Retinal pigment epithelial cell (primary cell): ENCODE measurements around the gene WWOX.

ENCODE experiments used
- DNase-seq: peaks from one replicate; pipeline ENCODE4 v3.0.0-alpha.2; 2010; ENCODE audit warnings: low read depth
- H3K4me3 ChIP-seq: 2 replicates; pipeline ENCODE4 v1.5.1; 2011; ENCODE audit warnings: mild to moderate bottlenecking, low read length, control low read depth, moderate library complexity
- CTCF ChIP-seq: conservative IDR thresholded peaks from 2 replicates; pipeline ENCODE4 v1.5.1; 2011; ENCODE audit warnings: low read depth, low read length, control low read depth, inconsistent platforms

The WWOX gene

GRCh38 chr16:78823027-78823426, 723.6 kb downstream of the WWOX start:
- no peak for TF ChIP-seq CTCF
- H3K4me3 ChIP-seq: no peak overlapping the region
- no peak for DNase-seq

- H3K4me3 ChIP-seq: no peak overlapping the region
- DNase-seq: no peak
- no peak for TF ChIP-seq CTCF
Observed at GRCh38 chr16:78829280-78829679, 729.8 kb downstream of the WWOX start.

GRCh38 chr16:78830599-78830998, 731.1 kb downstream of the WWOX start:
- DNase-seq: no peak
- TF ChIP-seq CTCF: no peak

GRCh38 chr16:78832100-78832499, 732.6 kb downstream of the WWOX start:
- no peak overlapping the region for H3K4me3 ChIP-seq
- DNase-seq: no peak
- no peak for TF ChIP-seq CTCF

More at GRCh38 chr16:78830599-78830998, 731.1 kb downstream of the WWOX start:
- H3K4me3 ChIP-seq: no peak overlapping the region

- H3K4me3 ChIP-seq: no peak overlapping the region
- TF ChIP-seq CTCF: no peak
- no peak for DNase-seq
Observed at GRCh38 chr16:78836802-78837491, 737.5 kb downstream of the WWOX start.

DNA sequence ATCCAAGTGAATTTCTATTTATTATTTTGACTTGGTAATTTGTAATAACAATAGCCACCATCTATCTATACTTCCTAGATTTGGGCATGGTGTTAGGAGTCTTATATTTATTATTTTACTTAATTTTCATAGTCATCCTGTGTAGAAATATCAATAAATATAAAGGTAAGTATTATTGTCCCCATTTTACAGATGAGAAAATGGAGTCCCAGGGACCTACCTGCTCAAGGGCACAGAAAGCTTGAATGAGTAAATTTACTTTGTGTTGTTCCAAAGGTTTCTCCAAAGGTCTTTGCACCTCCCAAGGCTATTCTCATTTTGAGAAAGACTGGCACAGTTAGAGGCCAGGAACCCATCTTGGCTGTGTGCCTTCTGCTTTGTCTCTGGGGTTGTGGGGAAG, 738.3 kb downstream of the WWOX start:
- DNase-seq: no peak
- no peak for TF ChIP-seq CTCF
- H3K4me3 ChIP-seq: no peak overlapping the region

GRCh38 chr16:78838276-78838675, 738.8 kb downstream of the WWOX start:
- no peak for DNase-seq
- no peak for TF ChIP-seq CTCF
- no peak overlapping the region for H3K4me3 ChIP-seq
